Anterior cingulate cortex (tissue), 58 donors: Measurements from ENCODE around the gene CAMTA1.
"Not testable (repeated sequence)": the region's sequence is repeated elsewhere in the genome, so short reads cannot be mapped to it uniquely, and the experiment has no call there.

Experiments
- DNase-seq, 58 donors: peaks; one replicate each; lab custom pipeline; 2025; lab: John Stamatoyannopoulos, UW

The CAMTA1 gene

GRCh38 chr1:7404046-7404742 lies 618.9 kb downstream of the CAMTA1 start:
- DNase-seq = no peak

- no peak for DNase-seq
Observed at GRCh38 chr1:7405844-7406500, 620.7 kb downstream of the CAMTA1 start.

- DNase-seq = no peak
Observed at GRCh38 chr1:7406641-7407543, 621.6 kb downstream of the CAMTA1 start.

GRCh38 chr1:7407544-7407895 lies 622.3 kb downstream of the CAMTA1 start:
- no peak for DNase-seq

GRCh38 chr1:7407980-7408770 lies 622.9 kb downstream of the CAMTA1 start:
- no peak for DNase-seq

GRCh38 chr1:7408771-7409150 lies 623.5 kb downstream of the CAMTA1 start:
- DNase-seq = no peak

GRCh38 chr1:7409278-7409677 lies 624.0 kb downstream of the CAMTA1 start:
- DNase-seq = no peak

GRCh38 chr1:7410156-7410555 lies 624.9 kb downstream of the CAMTA1 start:
- DNase-seq = no peak

GRCh38 chr1:7417618-7418017 lies 632.4 kb downstream of the CAMTA1 start:
- not testable (repeated sequence) for DNase-seq

GRCh38 chr1:7418442-7419080 lies 633.3 kb downstream of the CAMTA1 start:
- no peak for DNase-seq

- DNase-seq = no peak
Observed at GRCh38 chr1:7420098-7420445, 634.8 kb downstream of the CAMTA1 start.

GRCh38 chr1:7420470-7421100 lies 635.3 kb downstream of the CAMTA1 start:
- no peak for DNase-seq

- DNase-seq = no peak
Observed at GRCh38 chr1:7421471-7422075, 636.3 kb downstream of the CAMTA1 start.

- no peak for DNase-seq
Observed at GRCh38 chr1:7422081-7422480, 636.8 kb downstream of the CAMTA1 start.

GRCh38 chr1:7422561-7422960 lies 637.3 kb downstream of the CAMTA1 start:
- DNase-seq = no peak

- no peak for DNase-seq
Observed at GRCh38 chr1:7422966-7423365, 637.7 kb downstream of the CAMTA1 start.

- DNase-seq = no peak
Observed at GRCh38 chr1:7424352-7424890, 639.2 kb downstream of the CAMTA1 start.

GRCh38 chr1:7425229-7425628 lies 640.0 kb downstream of the CAMTA1 start:
- no peak for DNase-seq

GRCh38 chr1:7425771-7426170 lies 640.5 kb downstream of the CAMTA1 start:
- DNase-seq = no peak
